ENCODE results near the gene TMEM53.

Gene TMEM53

DNA sequence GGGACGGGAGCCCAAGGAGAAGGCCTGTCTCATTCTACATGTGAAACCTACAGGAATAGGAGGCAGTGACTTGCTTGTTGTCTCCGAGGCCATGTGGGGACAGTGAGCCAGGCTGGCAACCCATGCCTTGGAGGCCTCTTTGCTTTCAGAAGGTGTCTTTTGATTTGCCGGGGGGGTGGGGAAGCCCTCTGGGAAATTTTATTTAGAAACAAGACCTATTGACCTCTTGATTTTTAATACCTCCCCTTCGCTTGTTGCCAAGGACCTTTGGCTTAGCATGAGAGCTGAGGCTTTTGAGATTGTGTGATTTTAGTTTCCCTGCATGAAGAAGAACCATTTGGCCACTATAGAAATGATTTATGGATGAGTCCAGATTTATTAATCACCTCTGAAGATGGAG, 4.3 kb upstream of the TMEM53 start:
- no peak for ATAC-seq (ENCODE audit: low read depth)

DNA sequence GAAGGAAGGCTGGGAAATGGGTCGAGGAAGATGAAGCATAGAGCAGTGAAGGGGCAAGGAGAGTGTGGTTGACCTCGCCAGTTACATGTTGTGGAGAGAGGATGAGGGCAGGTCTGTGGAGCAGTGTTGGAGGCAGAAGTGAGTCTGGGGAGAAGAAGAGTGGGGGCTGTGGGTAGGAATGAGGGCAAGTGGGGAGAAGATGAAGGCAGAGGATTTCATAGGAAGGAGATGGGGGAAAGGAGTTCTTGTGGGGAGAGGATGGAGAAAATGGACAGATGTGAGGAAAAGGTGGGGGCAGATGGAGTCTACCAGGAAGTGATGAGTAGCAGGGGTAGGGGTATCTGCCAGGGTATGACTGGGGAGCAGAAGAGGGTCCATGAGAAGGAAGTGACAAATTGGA, 3.8 kb upstream of the TMEM53 start:
- no peaks in the 10 kb centered on the region for H3K27me3 ChIP-seq (ENCODE audit: insufficient read depth, poor library complexity, severe bottlenecking)
- H3K27ac ChIP-seq (ENCODE audit: poor library complexity, severe bottlenecking): no peak overlapping the region
- no peaks in the 10 kb centered on the region for H3K36me3 ChIP-seq (ENCODE audit: low read depth)
- no peaks in the 10 kb centered on the region for H3K9me3 ChIP-seq (ENCODE audit: severe bottlenecking)
- ATAC-seq (ENCODE audit: low read depth) (no peak), DNase-seq (ENCODE audit: low spot score) (no peak)
- H3K4me3 ChIP-seq (ENCODE audit: severe bottlenecking): no peak overlapping the region
- TF ChIP-seq, protein P1, sequence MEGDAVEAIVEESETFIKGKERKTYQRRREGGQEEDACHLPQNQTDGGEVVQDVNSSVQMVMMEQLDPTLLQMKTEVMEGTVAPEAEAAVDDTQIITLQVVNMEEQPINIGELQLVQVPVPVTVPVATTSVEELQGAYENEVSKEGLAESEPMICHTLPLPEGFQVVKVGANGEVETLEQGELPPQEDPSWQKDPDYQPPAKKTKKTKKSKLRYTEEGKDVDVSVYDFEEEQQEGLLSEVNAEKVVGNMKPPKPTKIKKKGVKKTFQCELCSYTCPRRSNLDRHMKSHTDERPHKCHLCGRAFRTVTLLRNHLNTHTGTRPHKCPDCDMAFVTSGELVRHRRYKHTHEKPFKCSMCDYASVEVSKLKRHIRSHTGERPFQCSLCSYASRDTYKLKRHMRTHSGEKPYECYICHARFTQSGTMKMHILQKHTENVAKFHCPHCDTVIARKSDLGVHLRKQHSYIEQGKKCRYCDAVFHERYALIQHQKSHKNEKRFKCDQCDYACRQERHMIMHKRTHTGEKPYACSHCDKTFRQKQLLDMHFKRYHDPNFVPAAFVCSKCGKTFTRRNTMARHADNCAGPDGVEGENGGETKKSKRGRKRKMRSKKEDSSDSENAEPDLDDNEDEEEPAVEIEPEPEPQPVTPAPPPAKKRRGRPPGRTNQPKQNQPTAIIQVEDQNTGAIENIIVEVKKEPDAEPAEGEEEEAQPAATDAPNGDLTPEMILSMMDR (IDR thresholded peaks at IDR 0.05; ENCODE audit: poor library complexity, severe bottlenecking): no peak
- peaks cover 19% of the 10 kb centered on the region for H3K4me1 ChIP-seq (ENCODE audit: insufficient read depth, poor library complexity, severe bottlenecking)

More for the DNA sequence above, 4.3 kb upstream of the TMEM53 start:
- Histone ChIP-seq H3K4me1 (ENCODE audit: insufficient read depth, poor library complexity, severe bottlenecking) (peaks cover 17% of the 10 kb centered on the region), H3K4me3 (ENCODE audit: severe bottlenecking) (no peak overlapping the region), H3K36me3 (ENCODE audit: low read depth) (no peaks in the 10 kb centered on the region), H3K9me3 (ENCODE audit: severe bottlenecking) (no peaks in the 10 kb centered on the region), H3K27ac (ENCODE audit: poor library complexity, severe bottlenecking) (no peak overlapping the region), H3K27me3 (ENCODE audit: insufficient read depth, poor library complexity, severe bottlenecking) (no peaks in the 10 kb centered on the region)
- TF ChIP-seq, protein P1 (IDR thresholded peaks at IDR 0.05; ENCODE audit: poor library complexity, severe bottlenecking): no peak
- no peak for DNase-seq (ENCODE audit: low spot score)

DNA sequence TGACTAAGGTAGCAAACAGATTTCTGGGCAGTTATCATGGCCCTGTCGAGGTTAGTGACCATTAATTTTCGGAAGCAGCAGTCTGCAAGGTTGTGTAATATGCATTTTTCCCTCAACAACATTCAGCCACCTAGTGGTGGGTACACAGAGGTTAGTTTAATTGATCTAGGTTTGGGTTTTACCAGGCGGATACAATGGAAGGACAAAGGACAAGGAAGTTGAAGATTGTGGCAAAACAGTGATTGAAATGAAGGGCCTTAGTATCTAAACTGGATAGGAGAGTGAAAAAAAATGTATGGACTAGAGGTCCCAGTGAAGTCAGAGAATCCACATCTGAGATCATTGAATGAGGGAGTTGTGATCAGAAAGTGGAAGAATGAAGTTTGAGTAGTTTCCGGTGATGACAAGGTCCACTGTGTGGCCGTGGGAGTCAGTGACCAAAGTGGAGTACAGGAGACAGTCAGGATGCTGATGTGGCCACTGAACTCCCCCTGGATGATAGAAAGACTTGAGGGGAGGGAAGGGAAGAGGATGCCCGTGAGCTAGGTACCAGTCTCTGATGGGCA, 3.0 kb upstream of the TMEM53 start:
- H3K27ac ChIP-seq (ENCODE audit: poor library complexity, severe bottlenecking): no peak overlapping the region
- no peaks in the 10 kb centered on the region for H3K9me3 ChIP-seq (ENCODE audit: severe bottlenecking)
- H3K4me1 ChIP-seq (ENCODE audit: insufficient read depth, poor library complexity, severe bottlenecking): peaks cover 19% of the 10 kb centered on the region
- no peak for DNase-seq (ENCODE audit: low spot score)
- TF ChIP-seq, protein P1 (IDR thresholded peaks at IDR 0.05; ENCODE audit: poor library complexity, severe bottlenecking): peak; percentile 51
- H3K36me3 ChIP-seq (ENCODE audit: low read depth): no peaks in the 10 kb centered on the region
- no peak for ATAC-seq (ENCODE audit: low read depth)
- no peak overlapping the region for H3K4me3 ChIP-seq (ENCODE audit: severe bottlenecking)
- H3K27me3 ChIP-seq (ENCODE audit: insufficient read depth, poor library complexity, severe bottlenecking): no peaks in the 10 kb centered on the region

DNA sequence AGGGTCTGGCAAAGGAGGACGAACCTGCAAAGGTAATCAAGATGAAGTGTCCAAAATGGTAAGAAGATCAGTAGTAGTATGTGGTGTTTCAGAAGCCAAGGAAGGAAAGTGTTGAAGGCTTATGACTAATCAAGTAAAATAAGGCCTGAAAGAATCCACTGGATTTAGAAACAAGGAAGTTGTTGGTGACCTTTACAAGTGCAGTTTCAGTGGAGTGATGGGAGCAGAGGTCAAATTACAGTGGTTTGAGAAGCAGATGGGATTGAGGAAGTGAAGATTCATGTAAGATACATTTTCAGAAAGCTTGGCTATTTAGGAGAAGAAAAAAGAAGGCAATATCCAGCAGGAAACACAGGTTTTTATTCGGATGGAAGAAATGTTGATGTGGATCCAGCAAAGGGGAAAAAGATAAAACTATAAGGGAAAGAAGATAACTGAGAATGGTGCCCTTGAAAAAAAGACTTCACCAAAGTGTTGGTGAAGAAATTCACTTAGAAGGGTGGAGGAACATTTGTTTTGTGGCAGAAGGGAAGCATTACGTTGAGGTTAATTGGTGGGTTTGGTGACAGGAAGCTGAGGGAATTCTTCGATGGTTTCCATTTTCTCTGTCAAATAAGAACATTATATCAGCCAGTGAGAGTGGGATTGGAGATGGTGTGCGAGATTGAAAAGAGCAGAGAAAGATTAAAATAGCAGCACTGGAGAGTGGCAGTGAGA, 2.4 kb upstream of the TMEM53 start:
- TF ChIP-seq, protein P1 (IDR thresholded peaks at IDR 0.05; ENCODE audit: poor library complexity, severe bottlenecking): no peak
- ATAC-seq (ENCODE audit: low read depth): no peak
- H3K9me3 ChIP-seq (ENCODE audit: severe bottlenecking): no peaks in the 10 kb centered on the region
- H3K36me3 ChIP-seq (ENCODE audit: low read depth): no peaks in the 10 kb centered on the region
- no peak for DNase-seq (ENCODE audit: low spot score)
- no peak overlapping the region for H3K4me3 ChIP-seq (ENCODE audit: severe bottlenecking)
- H3K27ac ChIP-seq (ENCODE audit: poor library complexity, severe bottlenecking): peak overlapping the region; percentile 23
- peaks cover 19% of the 10 kb centered on the region for H3K4me1 ChIP-seq (ENCODE audit: insufficient read depth, poor library complexity, severe bottlenecking)
- no peaks in the 10 kb centered on the region for H3K27me3 ChIP-seq (ENCODE audit: insufficient read depth, poor library complexity, severe bottlenecking)

DNA sequence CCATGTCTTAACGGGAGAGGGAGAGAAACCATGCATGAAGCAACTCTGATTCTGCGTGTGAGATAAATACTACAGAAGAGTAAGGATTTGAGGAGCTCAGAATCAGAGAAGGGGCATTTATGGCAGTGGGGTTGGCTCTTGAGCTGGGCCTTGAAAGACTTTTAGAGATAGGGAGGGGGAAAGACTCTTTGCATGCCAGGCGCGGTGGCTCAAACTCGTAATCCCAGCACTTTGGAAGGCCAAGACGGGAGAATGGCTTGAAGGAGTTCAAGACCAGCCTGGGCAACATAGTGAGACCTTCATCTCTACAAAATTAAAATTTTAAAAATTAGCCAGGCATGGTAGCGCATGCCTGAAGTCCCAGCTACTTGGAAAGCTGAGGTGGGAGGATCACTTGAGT, 905 bp upstream of the TMEM53 start:
- TF ChIP-seq, protein P1 (IDR thresholded peaks at IDR 0.05; ENCODE audit: poor library complexity, severe bottlenecking): no peak
- Histone ChIP-seq H3K9me3 (ENCODE audit: severe bottlenecking) (no peaks in the 10 kb centered on the region), H3K27ac (ENCODE audit: poor library complexity, severe bottlenecking) (no peak overlapping the region), H3K4me1 (ENCODE audit: insufficient read depth, poor library complexity, severe bottlenecking) (peaks cover 19% of the 10 kb centered on the region), H3K36me3 (ENCODE audit: low read depth) (no peaks in the 10 kb centered on the region), H3K4me3 (ENCODE audit: severe bottlenecking) (peak overlapping the region; percentile 57), H3K27me3 (ENCODE audit: insufficient read depth, poor library complexity, severe bottlenecking) (no peaks in the 10 kb centered on the region)
- no peak for ATAC-seq (ENCODE audit: low read depth)
- no peak for DNase-seq (ENCODE audit: low spot score)
